DND-41 (cell line): ENCODE data around the gene CDKN2AIP.
"Not testable (repeated sequence)": the region's sequence is repeated elsewhere in the genome, so short reads cannot be mapped to it uniquely, and the experiment has no call there.

Experiments used
- ATAC-seq: fragments of 200-7000 bp; cut with Tn5 transposase; 3 replicates; pipeline ENCODE4 v1.9.1; 2021; ENCODE audit warnings: low read depth; ENCODE audit not compliant: insufficient read depth
- DNase-seq: peaks from one replicate; pipeline ENCODE4 v3.0.0-alpha.2; 2020
- H2AFZ ChIP-seq: 2 replicates; pipeline ENCODE4 v1.6.0; 2012; ENCODE audit warnings: low read depth, low read length
- H3K27ac ChIP-seq: 2 replicates; pipeline ENCODE4 v1.5.1; 2012; ENCODE audit warnings: low read length, inconsistent platforms
- H3K27me3 ChIP-seq: fragments of 200-600 bp; sonication (generic); 2 replicates; pipeline ENCODE4 v1.6.0; 2012; ENCODE audit warnings: low read length, mild to moderate bottlenecking, inconsistent platforms; ENCODE audit not compliant: insufficient read depth, poor library complexity
- H3K36me3 ChIP-seq: 2 replicates; pipeline ENCODE4 v1.5.1; 2012; ENCODE audit warnings: low read length, inconsistent platforms; ENCODE audit not compliant: insufficient read depth
- H3K4me1 ChIP-seq: 2 replicates; pipeline ENCODE4 v1.5.1; 2012; ENCODE audit warnings: mild to moderate bottlenecking, low read length; ENCODE audit not compliant: insufficient read depth
- H3K4me2 ChIP-seq: 2 replicates; pipeline ENCODE4 v1.6.0; 2012; ENCODE audit warnings: mild to moderate bottlenecking, moderate library complexity, low read length, inconsistent platforms; ENCODE audit not compliant: insufficient read depth
- H3K4me3 ChIP-seq, 2 experiments: fragments of 200-600 bp in 1 of 2; shearing (Covaris generic) in 1 of 2; 2 replicates each; pipeline ENCODE4 v1.5.1; 2012 to 2016; ENCODE audit warnings: inconsistent platforms in 2 of 2, low read length in 2 of 2, mild to moderate bottlenecking in 2 of 2, low read depth in 1 of 2, moderate library complexity in 1 of 2
- H3K79me2 ChIP-seq: 2 replicates; pipeline ENCODE4 v1.6.0; 2012; ENCODE audit warnings: low read length, inconsistent platforms; ENCODE audit not compliant: insufficient read depth
- H3K9ac ChIP-seq: 2 replicates; pipeline ENCODE4 v1.6.0; 2012; ENCODE audit warnings: low read depth, mild to moderate bottlenecking, inconsistent platforms, low read length, moderate library complexity
- H3K9me3 ChIP-seq: 2 replicates; pipeline ENCODE4 v1.5.1; 2012; ENCODE audit warnings: low read length, moderate library complexity, mild to moderate bottlenecking, inconsistent platforms; ENCODE audit not compliant: insufficient read depth, severe bottlenecking
- H4K20me1 ChIP-seq: 2 replicates; pipeline ENCODE4 v1.6.0; 2012; ENCODE audit warnings: low read length; ENCODE audit not compliant: insufficient read depth
- CTCF ChIP-seq: IDR thresholded peaks from 2 replicates; pipeline ENCODE4 v1.5.1; 2012; ENCODE audit warnings: borderline replicate concordance, low read length, moderate library complexity, mild to moderate bottlenecking; ENCODE audit not compliant: poor library complexity, severe bottlenecking; ENCODE audit errors: extremely low read depth
- EZH2 ChIP-seq: IDR thresholded peaks from 3 replicates; pipeline ENCODE4 v1.6.1; 2012; ENCODE audit warnings: borderline replicate concordance, low read depth, mild to moderate bottlenecking, moderate library complexity, low read length, inconsistent platforms; ENCODE audit not compliant: severe bottlenecking

CDKN2AIP gene

GRCh38 chr4:183478926-183479325 lies 34.5 kb downstream of the CDKN2AIP start:
- Histone ChIP-seq H3K9me3 (no peaks in the 10 kb centered on the region), H3K4me3 (no peak overlapping the region), H3K27me3 (no peaks in the 10 kb centered on the region), H3K27ac (no peak overlapping the region), H3K36me3 (no peaks in the 10 kb centered on the region), H3K9ac (no peak overlapping the region), H4K20me1 (no peaks in the 10 kb centered on the region), H3K79me2 (no peaks in the 10 kb centered on the region), H2AFZ (no peak overlapping the region), H3K4me2 (no peak overlapping the region), H3K4me1 (no peaks in the 10 kb centered on the region)
- ATAC-seq (no peak), DNase-seq (no peak)
- TF ChIP-seq CTCF (no peak), EZH2 (no peak)

GRCh38 chr4:183482515-183483095 lies 38.2 kb downstream of the CDKN2AIP start:
- H3K9ac ChIP-seq, result not testable (repeated sequence)

GRCh38 chr4:183483997-183484396 lies 39.6 kb downstream of the CDKN2AIP start:
- H3K27me3 ChIP-seq, result no peaks in the 10 kb centered on the region
- H3K79me2 ChIP-seq, result no peaks in the 10 kb centered on the region
- H3K27ac ChIP-seq, result no peak overlapping the region
- H4K20me1 ChIP-seq, result no peaks in the 10 kb centered on the region
- H3K4me2 ChIP-seq, result no peak overlapping the region
- TF ChIP-seq CTCF (no peak), EZH2 (no peak)
- H3K9ac ChIP-seq, result no peak overlapping the region
- no peak for DNase-seq
- no peak overlapping the region for H3K4me3 ChIP-seq
- H2AFZ ChIP-seq, result no peak overlapping the region
- no peaks in the 10 kb centered on the region for H3K36me3 ChIP-seq
- no peaks in the 10 kb centered on the region for H3K9me3 ChIP-seq
- no peak for ATAC-seq
- H3K4me1 ChIP-seq, result no peaks in the 10 kb centered on the region

More at GRCh38 chr4:183482515-183483095, 38.2 kb downstream of the CDKN2AIP start:
- not testable (repeated sequence) for H4K20me1 ChIP-seq, DNase-seq, H3K27me3 ChIP-seq, H3K4me2 ChIP-seq, H2AFZ ChIP-seq, H3K9me3 ChIP-seq, H3K4me3 ChIP-seq, H3K79me2 ChIP-seq, ATAC-seq, H3K27ac ChIP-seq, H3K4me1 ChIP-seq, H3K36me3 ChIP-seq

GRCh38 chr4:183485411-183486160 lies 41.1 kb downstream of the CDKN2AIP start:
- no peaks in the 10 kb centered on the region for H3K4me1 ChIP-seq
- H2AFZ ChIP-seq, result no peak overlapping the region
- H3K36me3 ChIP-seq, result no peaks in the 10 kb centered on the region
- no peaks in the 10 kb centered on the region for H4K20me1 ChIP-seq
- H3K9me3 ChIP-seq, result no peaks in the 10 kb centered on the region
- H3K4me2 ChIP-seq, result no peak overlapping the region
- no peak overlapping the region for H3K27ac ChIP-seq
- no peaks in the 10 kb centered on the region for H3K79me2 ChIP-seq
- no peak overlapping the region for H3K4me3 ChIP-seq
- ATAC-seq, result no peak
- H3K27me3 ChIP-seq, result no peaks in the 10 kb centered on the region
- no peak overlapping the region for H3K9ac ChIP-seq
- no peak for DNase-seq
- TF ChIP-seq CTCF, result no peak
- no peak for TF ChIP-seq EZH2
